Suprapubic skin (tissue), 4 donors: ENCODE data around the gene KCTD1.

ENCODE experiments used
- CTCF ChIP-seq, 2 donors: fragments of 200-600 bp in 1 of 2; fragments of 450-650 bp in 1 of 2; sonication (generic) in 1 of 2; IDR thresholded peaks; one replicate each; pipeline ENCODE4 v1.5.1; 2016 to 2019; ENCODE audit warnings: antibody characterized with exemption in 2 of 2, mild to moderate bottlenecking in 1 of 2, moderate library complexity in 1 of 2
- POLR2A ChIP-seq, 2 donors: fragments of 450-650 bp; IDR thresholded peaks; one replicate each; pipeline ENCODE4 v1.6.1; 2017; ENCODE audit warnings: antibody characterized with exemption in 2 of 2, mild to moderate bottlenecking in 2 of 2, moderate library complexity in 2 of 2
- POLR2AphosphoS5 ChIP-seq, 3 donors: sonication (generic); formaldehyde crosslinking; IDR thresholded peaks; one replicate each; pipeline ENCODE4 v1.6.1; 2017; ENCODE audit warnings: antibody characterized with exemption in 3 of 3

- TF ChIP-seq CTCF (IDR thresholded peaks at IDR 0.05) (no peak), POLR2A (IDR thresholded peaks at IDR 0.05) (no peak), POLR2AphosphoS5 (IDR thresholded peaks at IDR 0.05) (no peak)
These were observed 32.5 kb downstream of the KCTD1 start for GRCh38 chr18:26515643-26516487.
